Activated CD4-positive, CD25-positive, alpha-beta regulatory T cell treated with anti-CD3 and anti-CD28 coated beads, Interleukin-2, amount 50 U/mL, for 24 hours (primary cell): ENCODE results near the gene GINS2.

ENCODE experiments used
- ATAC-seq, 2 donors: fragments of 150-1000 bp; cut with Tn5 transposase; one replicate each; pipeline ENCODE4 v1.10.0; 2021; ENCODE audit warnings: mild to moderate bottlenecking in 1 of 2, moderate library complexity in 1 of 2

GINS2 gene

DNA sequence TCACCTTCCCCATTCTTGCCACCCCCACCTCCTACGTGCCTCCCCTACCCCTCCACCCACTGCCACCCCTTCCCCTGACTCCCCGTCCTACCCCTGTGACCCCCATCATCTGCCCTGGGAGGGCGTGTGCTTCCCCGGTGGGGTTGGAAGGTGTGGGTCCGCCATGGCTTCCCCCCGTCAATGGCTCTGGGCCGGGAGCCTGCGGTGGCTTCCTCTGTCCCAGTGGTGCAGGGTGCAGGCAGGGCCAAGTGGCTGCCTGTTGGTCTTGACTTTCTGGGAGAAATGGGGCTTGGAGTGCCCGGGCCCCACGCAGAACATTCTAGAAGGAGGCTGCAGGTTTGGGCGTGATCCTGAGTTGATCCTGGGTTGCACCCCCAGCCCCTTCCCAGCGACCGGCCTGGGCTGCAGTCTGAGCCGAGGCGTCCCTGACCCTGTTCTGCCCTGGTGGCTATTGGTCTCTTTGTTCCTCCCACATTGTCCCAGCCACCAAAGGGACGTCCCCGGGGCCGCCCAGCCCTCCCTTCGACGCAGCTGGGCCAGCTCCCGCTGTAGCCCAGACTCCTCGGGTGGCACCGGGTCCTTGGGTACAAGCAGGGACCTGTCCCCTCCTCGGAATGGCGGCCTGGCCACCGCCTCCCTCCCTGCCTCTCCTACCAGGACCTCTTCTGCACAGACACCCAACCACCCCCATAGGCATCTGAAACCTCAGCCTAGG lies 49.9 kb downstream of the GINS2 start:
- ATAC-seq = no peak

DNA sequence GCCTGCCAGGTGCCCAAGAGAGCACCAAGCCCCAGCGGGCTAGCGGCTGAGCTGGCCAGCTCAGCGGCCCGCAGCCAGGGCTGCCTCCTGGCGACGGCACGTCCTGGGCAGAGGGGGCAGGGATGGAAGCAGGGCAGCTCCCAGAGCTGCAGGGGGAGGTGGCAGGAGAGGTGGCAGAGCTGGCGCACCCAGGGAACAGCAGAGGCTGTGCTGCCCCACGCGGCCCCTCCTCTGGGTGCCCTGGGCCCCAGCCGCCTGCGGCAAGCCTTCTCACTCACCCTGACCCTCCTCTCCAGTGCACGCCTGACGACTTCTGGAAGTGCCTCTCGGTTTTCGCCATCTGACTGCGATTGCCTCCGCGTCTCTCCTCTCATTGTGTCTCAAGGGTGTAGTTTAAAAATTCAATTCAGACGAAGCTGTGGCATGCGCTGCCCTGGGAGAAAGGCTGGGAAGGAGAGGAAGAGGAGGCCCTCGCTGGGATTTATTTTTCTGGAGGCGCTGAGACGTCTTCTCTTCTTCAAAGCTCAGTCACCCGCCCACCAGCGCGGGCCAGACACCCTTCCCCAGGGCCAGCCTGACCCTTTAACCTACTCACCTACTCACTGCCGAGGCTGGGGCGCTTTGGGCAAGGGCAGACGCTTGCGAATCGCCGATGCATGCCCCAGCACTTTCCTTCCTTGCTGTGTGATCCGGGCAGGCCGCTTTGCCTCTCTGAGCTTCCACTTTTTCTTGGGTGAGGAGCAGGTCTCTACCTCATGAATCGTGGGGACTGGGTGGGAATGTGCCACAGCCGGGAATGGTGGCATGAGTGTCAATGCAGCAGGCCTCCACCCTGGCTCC lies 50.7 kb downstream of the GINS2 start:
- ATAC-seq = no peak

DNA sequence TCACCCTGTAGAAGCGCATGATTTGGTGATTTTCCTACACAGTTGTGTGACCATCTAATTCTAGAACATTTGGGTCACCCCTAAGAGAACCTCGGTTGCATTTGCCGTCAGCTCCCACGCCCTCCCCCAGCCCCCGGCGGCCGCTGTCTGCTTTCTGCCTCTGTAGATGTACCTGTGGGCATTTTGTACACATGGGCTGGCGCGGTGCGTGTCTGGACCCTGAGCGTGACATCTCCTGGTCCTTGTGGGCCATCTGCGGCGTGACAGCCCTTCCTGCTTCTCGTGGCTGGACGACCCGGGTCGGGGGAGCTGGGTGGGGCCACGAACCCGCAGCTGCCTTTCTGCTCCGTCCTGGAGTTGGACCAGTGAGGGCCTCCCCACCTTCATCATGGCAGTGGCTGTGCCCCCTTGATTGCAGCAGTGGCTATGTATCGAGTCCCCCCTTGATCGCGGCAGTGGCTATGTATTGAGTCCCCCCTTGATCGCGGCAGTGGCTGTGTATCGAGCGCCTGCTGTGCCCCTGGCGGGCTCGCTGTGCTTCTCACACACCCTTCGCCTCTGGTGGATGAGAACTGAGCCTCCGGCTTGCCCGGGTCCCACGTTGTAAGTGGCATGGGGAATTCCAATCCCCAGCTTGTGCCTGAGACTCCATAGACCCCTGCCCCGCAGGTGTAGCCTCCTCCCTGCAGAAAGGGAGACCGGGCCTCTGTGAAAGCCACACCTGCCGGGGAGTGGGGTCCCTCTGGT lies 51.5 kb downstream of the GINS2 start:
- ATAC-seq = no peak

DNA sequence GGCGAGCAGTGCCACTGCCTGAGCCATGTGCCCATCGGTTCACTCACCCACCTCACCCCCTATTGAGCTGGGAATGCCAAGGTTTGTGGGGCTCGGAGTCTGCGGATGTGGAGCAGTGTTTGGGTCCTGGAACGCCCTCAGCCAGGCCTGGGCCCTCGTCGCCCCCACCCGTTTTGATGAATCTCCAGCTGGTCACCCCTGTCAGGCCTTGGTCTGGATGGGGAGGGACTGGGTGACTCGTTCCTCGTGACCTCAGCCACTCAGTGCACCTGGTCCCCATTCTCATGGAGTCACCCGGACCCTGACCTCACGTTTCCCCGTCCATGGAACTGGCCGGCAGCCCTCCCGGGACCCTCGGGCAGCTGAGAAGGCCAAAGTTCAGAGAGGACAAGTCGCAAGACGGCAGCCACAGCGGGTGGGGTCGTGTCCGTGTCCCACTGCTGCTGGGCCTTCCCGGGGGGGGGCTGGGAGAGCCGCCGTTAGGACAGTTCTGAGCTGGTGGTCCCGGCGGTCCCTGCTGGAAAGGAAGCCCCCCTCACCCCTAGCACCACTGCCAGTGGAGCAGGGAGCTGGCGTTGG lies 52.4 kb downstream of the GINS2 start:
- no peak for ATAC-seq

DNA sequence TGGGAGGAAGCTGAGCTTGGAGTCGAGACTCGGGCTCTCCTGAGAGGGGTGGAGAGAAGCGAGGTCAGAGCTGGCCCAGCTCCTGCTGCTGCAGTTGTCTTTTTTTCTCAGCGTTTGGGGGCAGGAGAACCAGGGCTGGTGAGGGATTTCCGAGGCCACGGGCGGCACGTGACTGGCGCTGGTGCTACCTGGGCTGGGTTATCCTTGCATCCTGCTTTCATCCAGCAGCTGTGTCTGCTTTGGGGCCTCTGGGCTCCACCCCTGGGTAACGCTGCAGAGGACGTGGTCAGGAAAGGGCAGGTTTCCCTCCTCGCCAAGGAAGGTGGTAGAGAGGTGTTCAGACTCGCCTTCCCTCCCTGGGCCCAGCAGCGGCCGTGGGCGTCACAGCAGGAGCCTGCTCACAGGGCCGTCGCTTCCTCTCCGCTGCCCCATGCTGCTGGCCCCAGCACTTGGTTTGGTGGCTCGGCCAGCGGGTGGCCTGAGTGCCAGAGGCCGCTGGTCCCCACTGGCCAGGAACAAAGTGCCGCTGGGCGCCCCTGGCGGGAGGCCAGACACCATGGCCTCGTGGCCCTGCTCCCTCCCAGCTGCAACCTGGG lies 53.1 kb downstream of the GINS2 start:
- ATAC-seq = no peak

DNA sequence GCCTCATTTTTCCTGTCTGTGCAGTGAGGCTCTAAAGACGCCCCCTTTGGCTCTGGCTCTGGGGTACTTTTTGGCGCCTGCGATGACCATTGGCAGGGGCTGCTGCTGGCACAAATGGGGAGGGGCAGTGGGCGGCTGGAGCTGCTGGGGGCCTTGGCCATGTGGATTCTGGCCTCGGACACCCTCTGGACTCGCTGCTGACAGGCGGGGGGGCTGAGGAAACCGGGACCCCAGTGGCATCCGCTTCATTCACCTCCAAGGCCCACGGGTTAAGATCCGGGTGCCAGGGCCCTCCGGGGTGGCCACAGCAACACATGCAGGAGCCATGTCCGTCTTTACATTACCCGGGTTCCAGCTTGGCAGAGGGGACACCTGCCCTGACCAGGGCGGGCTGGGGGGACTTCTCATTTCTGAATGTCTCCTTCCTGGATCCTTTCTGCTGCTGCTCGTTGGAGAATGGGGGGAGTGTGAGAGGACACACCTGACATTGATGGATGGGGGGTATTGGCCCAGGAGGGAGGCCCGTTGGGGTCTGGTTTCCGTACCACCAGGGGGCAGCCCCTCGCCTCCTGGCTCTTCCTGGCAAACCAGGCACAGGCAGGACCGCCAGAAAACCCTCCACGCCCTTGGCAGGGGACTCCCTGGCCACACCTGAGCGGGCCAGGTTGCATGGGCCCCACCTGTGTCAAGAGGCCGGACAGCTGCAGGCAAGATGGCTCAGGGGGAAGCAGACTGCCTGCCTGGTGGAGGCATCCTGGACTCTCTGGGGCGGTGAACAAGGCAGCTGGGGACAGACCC lies 53.8 kb downstream of the GINS2 start:
- ATAC-seq = no peak

DNA sequence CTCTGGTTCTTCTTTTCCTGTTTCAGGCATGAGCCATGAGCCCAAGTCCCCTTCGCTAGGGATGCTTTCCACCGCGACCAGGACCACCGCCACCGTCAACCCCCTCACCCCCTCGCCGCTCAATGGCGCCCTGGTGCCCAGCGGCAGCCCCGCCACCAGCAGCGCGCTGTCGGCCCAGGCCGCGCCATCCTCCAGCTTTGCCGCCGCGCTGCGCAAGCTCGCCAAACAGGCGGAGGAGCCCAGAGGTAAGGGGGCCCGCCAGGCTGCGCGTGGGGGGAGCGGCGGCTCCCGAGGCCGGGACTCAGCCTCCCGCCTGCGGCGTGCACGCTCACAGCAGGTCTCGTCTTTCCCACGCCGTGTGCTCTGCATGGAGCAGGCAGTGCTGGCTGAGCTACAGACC lies 54.9 kb downstream of the GINS2 start:
- no peak for ATAC-seq

DNA sequence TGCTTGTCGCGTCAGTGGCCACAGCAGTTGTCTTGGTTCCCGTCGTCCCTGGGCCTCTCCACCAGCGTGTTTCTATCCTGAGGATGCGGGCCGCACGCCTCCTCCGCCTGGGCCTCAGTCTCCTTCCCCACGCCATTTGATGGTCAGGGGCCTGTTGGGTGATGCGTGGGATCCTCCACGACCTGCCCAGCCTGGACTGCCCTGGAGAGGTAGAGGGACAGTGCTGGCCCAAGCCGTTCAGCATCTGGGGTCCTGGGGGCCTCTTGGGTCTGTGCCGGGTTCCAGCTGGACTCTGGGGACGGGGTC lies 55.4 kb downstream of the GINS2 start:
- no peak for ATAC-seq

DNA sequence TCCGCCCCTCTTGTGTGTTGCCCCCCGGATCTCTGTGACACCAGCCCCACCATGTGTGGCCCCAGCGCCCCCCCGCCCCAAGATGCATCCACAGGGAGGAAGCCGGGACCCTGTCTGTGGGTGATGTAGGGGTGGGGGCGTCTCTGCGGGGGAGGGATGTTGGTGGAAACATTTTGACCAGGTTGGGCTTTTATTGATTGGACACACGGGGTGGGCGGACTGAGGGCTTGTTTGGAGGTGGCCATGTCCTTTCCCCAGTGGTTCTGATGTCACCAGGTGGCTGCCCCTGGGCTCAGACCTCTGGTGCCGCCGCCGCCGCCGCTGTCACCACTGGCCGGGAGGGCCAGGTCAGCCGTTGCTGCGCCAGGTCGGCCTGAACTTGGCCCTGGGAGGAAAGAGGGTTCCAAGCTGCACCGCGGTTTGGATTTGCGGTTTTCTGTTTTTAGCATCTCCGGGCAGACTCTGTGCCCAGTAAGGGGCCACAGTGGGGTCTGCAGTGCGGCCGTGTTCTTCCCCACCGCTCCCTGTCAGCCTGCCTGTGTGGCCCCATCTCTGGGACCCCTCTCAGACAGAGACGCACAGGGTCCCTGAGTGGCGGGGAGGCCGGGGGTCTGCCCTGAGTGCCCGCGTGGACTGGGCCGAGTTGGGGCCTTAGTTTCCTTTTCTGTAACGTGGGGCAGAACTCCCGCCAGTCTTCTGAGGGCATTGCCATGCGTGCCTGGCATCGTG lies 55.9 kb downstream of the GINS2 start:
- ATAC-seq = no peak

DNA sequence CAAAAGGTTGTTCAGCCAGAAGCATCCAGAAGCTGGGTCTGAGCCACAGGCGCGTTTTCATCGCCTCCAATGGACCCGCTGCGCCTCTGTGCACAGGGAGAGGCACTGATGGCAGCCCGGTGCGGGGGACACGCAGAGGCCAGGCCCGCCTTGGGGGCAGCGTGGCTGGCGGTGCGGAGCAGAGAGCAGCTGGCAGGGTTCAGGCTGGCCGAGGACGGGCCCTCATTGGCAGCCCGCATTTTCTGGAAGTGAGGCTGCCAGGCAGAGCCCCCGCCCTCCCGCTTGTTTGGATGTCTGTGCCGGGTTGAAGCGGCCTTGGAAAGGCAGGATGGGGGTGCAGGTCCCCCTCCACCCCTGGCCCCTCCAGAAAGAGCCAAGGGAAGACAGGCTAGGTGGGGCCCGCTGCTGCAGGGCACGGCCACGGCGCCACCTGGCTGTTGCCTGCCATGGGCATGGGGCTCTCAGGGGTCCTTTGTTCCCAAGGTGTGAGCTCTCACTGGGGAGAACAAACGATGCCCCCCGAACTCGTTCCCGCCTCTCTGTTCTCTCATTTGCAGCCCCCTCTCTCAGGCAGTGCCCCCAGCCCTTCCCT lies 56.9 kb downstream of the GINS2 start:
- no peak for ATAC-seq

DNA sequence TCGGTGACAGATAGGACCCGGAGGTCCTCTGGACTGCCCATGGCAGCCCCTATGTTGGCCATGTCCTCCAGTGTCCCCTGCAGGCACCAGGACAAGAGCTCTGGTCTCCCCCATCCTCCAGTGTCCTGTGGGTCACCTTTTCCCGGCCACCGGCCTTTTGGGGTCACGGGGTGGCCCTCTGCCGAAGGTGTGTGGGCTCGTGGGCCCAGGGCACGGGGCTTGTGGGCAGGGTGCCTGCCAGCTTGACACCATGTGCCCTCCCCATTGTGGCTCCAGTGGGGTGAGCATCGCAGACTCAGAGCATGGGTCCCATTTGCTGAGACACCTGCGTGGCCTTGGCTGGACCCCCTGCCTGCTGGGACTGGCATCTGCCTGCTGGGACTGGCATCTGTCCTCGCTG lies 57.5 kb downstream of the GINS2 start:
- ATAC-seq = no peak

DNA sequence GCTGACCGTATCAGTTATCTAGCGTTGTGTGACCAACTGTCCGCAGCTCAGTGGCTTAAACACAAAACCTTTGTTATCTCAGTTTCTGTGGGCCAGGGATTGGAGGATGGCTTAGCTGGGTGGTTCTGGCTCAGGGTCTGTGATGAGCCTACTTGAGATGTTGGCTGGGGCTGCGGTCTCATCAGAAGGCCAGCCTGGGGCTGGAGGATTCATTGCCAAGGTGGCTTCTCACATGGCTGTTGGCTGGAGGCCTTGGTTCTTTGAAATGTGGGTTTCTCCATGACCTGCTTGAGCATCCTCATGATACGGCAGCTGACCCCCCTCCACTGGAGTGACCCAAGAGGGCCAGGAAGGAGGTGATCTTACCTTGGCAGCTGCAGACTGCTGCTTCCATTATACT lies 58.9 kb downstream of the GINS2 start:
- no peak for ATAC-seq

DNA sequence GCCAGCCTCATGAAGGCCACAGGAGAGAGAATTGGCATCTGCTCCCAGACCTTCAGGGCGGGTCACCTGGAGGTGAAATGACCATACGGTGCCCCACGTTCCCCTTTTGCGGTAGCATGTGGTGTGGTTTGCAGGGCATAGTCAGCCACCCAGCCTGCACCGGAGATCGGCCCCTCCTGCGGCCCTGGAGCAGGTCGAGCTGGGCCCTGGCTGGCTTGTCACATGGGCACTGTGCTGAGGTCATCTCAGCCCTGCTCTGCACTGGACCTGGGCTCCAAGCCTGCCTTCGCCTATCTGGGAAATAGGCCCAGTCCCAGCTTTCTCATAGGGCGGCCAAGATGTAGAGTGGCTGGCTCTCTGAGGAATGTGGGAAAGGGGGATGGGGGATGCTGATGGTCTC lies 59.4 kb downstream of the GINS2 start:
- ATAC-seq = no peak

DNA sequence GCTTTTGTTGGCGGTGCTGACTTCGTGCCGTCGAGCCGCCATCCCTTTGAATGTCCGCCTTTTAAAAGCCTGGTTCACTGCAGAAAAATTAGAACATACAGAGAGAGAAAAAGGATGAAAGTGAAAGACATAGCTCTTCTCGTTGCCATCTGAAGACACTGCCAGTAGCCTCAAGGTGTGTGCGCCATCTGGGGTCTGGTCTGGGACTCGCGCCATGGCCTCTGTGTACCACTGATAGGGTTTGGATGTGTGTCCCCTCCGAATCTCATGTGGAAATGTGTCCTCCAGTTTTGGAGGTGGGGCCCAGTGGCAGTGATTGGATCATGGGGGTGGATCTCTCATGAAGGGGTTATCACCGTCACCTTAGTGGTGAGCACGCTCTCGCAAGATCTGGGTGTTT lies 60.1 kb downstream of the GINS2 start:
- ATAC-seq = no peak

DNA sequence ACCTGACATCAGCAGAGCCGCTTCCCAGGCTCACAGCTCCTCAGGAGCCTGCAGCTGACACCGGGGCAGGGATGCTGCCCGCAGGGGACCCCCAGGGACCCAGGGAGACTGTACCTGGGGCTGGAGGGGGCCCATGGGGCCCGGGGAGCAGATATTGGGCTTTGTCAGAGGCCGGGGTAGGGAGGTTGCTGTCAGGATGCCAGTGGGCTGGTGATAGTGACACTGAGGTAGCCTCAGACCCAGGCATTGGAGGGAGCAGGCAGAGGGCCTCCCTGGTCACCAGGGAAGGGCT lies 60.5 kb downstream of the GINS2 start:
- no peak for ATAC-seq

DNA sequence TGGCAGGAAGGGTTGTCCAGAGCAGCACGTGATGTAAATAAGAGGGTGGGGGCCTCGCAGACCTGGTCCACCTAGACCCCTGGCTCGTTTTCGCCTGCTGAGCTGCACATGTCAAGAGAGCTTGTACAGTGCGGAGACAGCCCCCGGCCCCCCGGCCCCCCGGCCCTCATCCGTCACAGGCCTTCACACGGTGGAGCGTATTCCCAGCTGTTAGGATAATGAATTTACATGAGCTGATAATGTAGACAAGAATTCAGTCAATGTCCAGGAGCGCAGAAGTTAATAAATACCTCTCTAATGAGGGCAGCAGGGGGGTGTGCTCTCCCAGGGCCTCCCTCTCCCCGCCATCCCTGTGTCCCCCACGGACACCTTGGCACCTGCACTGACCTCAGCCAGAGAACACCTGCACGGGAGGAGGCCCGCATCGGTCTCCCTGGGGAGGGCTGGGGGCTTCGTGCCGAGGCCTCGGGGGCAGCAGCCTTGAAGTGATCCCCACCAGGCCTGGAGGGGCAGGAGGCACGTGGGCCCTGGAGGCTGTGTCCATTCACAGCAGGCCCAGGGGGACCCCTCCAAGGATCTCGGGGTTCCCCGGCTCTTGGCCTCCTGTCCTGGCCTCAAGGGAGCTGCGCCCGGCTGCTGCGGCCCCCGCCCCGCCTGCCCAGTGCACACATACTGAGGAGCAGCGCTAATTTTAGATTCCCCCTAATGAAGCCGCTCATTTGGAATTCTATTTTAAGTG lies 61.1 kb downstream of the GINS2 start:
- ATAC-seq = no peak

DNA sequence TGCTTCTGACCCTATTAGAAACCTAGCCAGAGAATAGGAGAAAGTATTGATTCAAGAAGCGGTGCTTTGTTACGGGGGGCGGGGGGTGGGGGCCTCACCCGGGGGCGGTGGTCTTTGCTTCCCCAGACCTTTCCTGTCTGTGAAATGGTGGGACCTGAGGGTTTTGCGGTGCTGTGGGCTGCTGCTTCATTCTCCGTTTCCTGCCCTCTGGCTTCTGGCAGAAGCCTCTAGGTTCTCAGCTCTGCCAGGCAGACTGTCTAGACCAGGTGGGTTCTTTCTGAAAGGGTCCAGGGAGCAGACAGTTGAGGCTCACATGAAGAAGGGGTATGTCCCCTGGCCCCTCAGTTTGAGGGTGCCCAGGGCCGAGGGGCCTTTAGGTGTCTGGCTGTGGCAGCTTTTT lies 61.7 kb downstream of the GINS2 start:
- ATAC-seq = no peak
